T-helper 1 cell treated with Interleukin-12 subunit alpha and Interleukin-12 subunit beta and Interleukin-4 antibody, amounts not matched to agents 30 ng/mL and 1 ng/mL, for 36 hours (primary cell): Measurements from ENCODE around the gene PCSK6. TPM values are rescaled to one million over a fixed set of nuclear protein-coding genes. Genes with fewer than 3 reads are reported as not detected.

Experiments
- intact Hi-C: fragments of 100-400 bp; cut with micrococcal nuclease; formaldehyde crosslinking; loops from one replicate; pipeline ENCODE4 v1.15.1; 2024
- total RNA-seq: library from RNA; stranded (reverse); gene quantifications from 2 replicates; pipeline ENCODE4 v1.2.3, GENCODE V29; 2022

PCSK6 gene
- 2.4 and 2.5 TPM in 2 replicates for total RNA-seq

GRCh38 chr15:101489599-101490407 is at the start of gene PCSK6:
TSS of gene PCSK6 (minus strand) at chr15:101489707. CDS start at chr15:101489670, 37 bp downstream.
- intact Hi-C loops = no loop called here

GRCh38 chr15:101538996-101539395 is 49.5 kb upstream of the PCSK6 start:
- intact Hi-C loops = no loop called here

GRCh38 chr15:101538177-101538576 is 48.7 kb upstream of the PCSK6 start:
- intact Hi-C loops = no loop called here

DNA sequence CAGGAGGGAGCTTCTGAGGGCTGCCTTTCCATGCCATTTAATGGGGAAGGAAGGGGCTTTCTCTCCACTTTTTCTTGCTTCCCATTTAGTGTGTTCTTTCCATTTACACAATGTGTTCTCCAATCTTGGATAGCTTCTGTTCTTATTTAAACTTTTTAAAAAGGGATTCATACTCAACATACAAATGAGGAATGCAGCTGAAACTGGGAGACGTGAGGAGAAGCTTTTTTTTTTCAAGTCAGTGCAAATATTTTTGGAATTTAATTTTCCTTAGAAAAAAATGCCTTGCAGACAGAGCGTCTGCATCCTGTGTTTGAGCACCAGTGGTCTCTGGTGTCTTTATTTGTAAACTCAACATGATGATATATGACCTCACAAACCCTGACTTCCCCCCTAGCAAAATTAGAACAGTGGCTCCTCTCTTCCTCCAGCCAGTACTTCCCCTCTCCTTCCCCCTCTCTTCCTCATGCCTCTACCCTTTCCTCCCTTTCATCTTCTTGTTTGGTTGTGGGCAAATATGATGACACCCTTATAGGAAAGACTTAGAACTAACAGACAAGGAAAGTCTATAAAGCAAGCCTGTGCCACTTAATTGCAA is 48.1 kb upstream of the PCSK6 start:
- intact Hi-C loops = no loop called here

DNA sequence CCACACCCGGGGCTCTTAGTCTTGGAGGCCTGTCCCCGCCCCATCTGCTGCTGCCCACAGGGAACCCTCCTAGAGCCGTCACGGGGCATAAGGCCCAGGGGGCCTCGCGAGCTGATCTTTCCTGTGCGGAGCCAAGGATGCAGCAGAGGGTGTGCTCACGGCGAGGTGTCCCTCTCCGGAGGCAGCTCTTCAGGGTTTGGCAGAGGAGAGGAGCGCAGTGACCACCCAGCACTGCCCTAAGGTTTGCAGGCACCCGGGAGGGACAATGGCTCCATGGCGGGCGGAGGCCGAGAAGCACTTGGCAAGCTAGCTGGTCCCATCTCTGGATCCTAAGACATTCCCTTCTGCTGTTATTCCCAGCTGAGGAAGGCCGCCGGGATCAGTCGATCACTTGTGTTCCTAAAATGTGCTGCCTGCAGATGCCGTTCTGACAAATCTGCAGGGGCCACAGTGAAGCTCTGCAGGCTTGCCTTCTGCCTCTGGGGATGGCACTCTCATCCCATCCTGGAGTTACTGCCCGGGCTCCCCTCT is 47.4 kb upstream of the PCSK6 start:
- intact Hi-C loops = no loop called here

DNA sequence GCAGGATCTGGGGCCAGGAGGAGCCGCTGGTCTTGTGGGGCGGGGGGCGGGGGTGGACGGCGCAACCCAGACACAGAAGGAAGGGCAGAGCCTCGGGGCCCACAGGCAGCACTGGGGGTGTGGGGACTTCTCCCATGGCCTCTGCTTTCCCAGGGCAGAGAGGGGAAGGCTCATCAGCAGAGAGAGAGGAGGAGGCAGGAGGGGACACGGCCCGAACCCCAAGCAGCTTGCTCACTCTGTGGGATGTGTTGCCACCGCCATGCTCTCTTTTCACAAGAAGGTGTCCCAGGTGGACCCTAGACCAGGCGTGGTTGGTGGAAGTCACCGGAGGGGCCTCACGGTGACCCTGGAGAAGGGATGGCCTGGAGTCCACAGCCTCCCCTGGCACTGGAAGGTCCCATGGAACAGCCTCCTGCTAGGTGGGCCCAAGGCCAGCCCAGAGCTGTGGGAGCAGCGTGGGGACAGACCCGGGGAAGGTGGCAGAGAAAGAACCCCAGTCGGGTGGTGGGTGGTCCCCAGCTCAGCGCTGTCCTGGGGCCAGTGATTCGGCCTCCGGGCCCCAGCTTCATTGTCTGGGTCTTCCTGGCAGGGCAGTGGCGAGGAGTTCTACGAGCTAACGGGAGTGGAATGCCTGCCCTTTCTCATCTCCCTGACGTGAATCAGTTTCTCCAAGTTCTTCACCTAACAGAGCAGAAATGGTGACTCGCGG is 46.8 kb upstream of the PCSK6 start:
- intact Hi-C loops = no loop called here

GRCh38 chr15:101535170-101535902 is 45.8 kb upstream of the PCSK6 start:
- intact Hi-C loops = no loop called here

- intact Hi-C loops = no loop called here
Measured at GRCh38 chr15:101534376-101534970, 45.0 kb upstream of the PCSK6 start.

DNA sequence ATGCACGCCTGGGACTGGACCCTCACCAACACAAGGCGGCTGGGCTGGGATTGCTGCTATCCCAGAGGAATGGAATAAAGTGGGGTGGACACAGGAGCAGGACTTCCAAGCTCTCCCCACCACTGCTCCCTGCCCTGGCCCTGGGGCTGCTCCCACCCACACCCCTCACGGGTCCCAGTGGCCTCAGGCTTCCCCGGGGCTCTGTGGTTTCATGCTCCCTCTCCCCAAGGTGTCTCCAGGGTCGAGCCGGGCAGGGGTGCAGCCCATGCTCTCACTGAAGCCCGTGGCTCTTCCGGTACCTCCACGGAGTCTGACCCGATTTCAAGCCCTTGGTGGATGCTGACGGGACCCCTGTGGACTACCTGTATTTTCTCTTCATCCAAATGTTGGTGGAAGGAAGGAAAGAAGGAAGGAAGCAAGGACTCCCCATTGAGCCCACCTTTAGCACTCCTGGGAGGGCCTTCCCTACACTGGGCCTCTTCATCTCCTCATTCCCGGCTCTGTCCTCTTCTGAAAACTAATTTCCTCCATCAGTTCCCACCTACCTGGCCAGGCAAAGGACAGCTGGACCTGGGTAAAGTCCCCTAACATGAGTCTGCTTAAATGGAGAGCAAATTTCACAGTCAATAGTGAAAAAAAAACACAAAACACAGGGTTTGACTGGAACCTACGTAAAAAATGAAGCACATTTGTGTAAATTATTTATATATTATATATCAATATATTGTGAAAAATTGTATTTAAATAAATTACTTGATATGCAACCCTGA is 44.0 kb upstream of the PCSK6 start:
- intact Hi-C loops = no loop called here

DNA sequence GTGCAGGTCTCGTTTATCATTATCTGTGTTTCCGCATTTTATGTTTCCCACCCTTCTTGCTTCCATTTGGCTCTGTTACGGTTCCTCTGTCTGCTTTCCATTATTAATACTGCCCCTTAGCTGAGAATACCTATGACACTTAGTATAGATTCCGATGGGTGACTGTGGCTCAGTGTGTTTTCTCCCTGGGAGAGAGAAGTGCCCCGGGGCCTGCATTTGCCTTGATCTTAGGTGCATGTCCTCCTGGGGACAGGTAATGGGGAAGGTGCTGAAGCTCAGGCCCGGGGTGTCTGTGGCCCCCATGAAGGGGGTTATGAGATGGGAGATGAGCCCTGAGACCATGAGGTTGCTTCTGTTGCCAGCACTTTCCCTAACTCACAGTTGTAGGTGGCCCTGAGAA is 43.4 kb upstream of the PCSK6 start:
- intact Hi-C loops = no loop called here

DNA sequence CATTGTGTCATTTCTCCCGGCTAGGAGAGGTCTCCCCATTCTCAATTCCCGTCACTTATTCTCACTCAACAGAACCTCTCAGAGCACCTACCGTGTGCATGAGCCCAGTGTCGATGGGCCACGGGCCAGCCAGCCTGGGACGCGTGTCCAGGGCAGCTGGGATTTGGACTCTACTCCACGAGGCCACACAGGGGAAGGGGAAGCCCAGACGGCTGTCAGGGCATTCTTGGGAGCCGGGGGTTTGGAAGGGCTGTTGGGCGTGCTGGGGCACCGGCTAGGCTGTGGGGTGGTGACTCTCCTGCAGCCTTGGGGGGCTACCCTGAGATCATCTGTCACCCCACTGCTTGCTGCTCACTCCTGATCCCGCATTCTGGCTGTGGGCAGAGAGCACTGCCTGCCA is 41.7 kb upstream of the PCSK6 start:
- intact Hi-C loops = no loop called here

DNA sequence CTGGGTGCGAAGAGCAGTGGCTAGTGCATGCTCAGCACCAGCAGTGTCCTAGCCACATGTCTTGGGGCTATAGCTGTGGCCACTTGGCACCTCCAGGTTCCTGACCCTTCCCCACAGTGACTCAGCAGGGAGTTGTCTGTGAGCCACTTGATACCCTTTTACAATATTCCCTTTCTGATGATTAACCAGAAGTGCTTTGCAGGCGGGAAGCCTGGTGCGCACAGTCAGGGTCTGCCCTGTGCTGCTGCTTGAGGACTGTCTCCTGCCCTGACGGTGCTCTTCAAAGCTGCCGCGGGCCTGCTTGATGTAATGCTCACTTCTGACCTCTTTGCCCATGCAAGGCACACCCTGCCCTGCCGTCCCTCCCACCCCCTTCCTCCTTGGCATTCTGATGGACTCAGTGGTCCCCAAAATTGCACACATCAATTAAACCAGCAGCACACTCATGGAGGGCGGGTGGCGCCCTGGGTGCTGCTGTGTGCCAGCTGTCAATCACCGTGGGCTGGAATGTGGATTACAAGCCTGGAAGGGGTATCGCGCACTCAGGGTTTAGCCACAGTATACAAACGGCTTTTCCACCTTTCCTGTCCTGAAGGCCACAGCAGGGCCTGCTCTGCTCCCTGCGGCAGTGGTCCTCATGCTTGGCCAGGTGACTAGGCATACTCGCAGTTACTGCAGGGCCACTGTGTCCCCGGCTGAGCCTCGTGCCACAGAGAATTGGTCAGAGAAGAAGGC is 40.9 kb upstream of the PCSK6 start:
- intact Hi-C loops = no loop called here

GRCh38 chr15:101528917-101529299 is 39.4 kb upstream of the PCSK6 start:
- intact Hi-C loops = no loop called here

DNA sequence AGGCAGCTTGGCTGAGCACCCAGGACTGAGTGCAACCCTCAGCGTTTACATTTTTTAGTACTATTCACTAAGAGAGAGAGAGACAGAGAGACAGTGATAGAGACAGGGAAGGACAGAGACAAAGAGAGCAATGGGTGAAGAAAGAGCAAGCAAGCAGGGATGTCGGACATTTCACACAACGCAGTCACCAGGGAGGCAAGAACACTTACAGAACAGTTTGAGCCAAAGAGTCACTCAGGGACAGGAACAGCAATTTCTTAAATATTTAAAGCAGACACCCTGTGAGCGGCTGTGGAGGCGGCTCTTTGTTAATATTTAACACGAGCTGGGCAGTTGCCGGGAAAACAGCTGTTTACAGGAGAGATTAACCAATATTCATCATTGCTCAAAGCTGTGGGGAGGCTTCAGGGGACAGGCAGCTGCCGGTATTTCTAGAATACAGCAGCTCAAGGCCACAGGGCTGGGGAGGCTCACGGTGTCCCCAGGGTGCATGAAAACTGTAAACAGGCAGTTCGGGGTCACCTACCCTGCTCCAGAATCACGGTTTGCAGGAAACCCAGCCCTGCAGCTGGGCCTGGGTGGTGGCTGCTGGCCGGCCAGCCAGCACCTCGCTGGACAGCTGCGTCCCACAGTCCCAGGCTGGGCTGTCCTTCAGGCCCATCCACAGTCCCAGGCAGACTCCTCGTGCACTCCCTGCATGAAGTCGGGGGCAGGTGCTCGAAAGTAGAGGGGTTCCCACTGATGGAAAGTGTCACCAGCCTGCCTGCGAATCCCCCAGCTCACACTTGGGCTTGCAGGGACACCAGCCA is 38.8 kb upstream of the PCSK6 start:
- intact Hi-C loops = no loop called here

- intact Hi-C loops = no loop called here
Measured at GRCh38 chr15:101526890-101527289, 37.4 kb upstream of the PCSK6 start.

DNA sequence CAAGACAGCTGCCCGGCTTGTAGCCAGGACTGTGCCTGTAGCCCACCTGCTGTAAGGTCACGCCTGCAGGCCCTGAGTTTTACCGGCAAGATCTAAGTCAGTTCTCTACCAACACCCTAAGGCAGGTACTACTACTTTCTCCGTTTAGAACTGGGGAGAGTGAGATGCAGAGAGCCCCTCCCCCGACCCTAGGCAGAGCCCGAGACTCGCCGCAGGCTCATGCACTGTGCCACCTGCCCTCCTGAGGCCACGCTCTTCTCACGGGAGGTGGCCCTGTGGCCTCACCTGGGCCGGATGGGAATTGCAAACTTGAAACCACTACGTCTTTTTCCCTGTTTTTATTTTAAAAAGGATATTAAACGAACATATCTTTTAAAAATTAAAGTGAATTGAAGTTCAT is 36.9 kb upstream of the PCSK6 start:
- intact Hi-C loops = no loop called here

DNA sequence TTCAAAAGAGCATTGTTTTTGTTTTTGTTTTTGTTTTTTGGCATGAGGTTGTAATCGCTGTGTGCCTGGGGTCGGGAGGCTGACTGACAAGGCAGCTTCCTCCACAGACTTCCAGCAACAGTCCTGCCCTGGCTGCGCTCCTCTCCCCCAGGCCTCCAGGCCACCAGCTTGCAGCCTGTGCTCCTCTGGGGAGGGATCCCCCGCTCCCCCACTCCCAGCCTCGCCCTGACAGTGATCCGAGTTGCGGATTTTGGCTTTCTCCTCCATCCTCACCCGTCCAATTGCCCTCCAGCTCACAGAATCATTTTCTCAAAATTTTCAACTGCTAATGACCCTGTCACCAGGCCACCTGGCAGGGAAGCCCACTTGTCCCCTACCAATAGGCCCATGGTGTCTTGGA is 36.5 kb upstream of the PCSK6 start:
- intact Hi-C loops = no loop called here

GRCh38 chr15:101525087-101525669 is 35.7 kb upstream of the PCSK6 start:
- intact Hi-C loops = no loop called here
